Adipose tissue (tissue), 3 donors: Measurements from ENCODE around the gene PNPLA3. TPM values are rescaled to one million over a fixed set of nuclear protein-coding genes. Genes with fewer than 3 reads are reported as not detected.

ENCODE experiments used
- H3K27ac ChIP-seq: one replicate; pipeline ENCODE4 v1.5.1; 2013; ENCODE audit warnings: low read depth, low read length
- WGBS, 3 donors: extraction: QIAGEN DNeasy Blood & Tissue Kit; methylation state at CpG; one replicate each; pipeline ENCODE4 v1.1.7; 2013; 5-methylcytosine and 5-hydroxymethylcytosine counted together
- polyA plus RNA-seq, 3 donors: library from polyadenylated mRNA; stranded (reverse); fragments of 200-250 nt; gene quantifications; one replicate each; pipeline ENCODE4 v1.2.3, GENCODE V29; 2013
- donor health status: healthy with polysubstance abuse.
- donor health status: Bipolar disorder and iron deficiency.
- donor health status: healthy.

Gene PNPLA3
- polyA plus RNA-seq, 3 donors: 1.1 to 6.6 (median 2.8) TPM

GRCh38 chr22:43951966-43952365, 28.4 kb downstream of the PNPLA3 start:
- no peak overlapping the region for H3K27ac ChIP-seq
- 45 to 59% (median 51%) methylated on average over 7 of the region's 7 CpGs for WGBS, 3 donors

- 38 to 50% (median 41%) methylated on average over 7 of the region's 7 CpGs for WGBS, 3 donors
- no peak overlapping the region for H3K27ac ChIP-seq
Measured at GRCh38 chr22:43953988-43954785, 30.6 kb downstream of the PNPLA3 start.

- WGBS, 3 donors: 0 to 1% (median 0%) methylated on average over 69 to 74 of the region's 74 CpGs
- H3K27ac ChIP-seq: no peak within 1 kb of the TSS
Measured at GRCh38 chr22:43955040-43955882, 31.7 kb downstream of the PNPLA3 start, which contains the start of gene SAMM50. SAMM50 (plus strand) TSS chr22:43955442; CDS start chr22:43955578, 136 bp downstream.

GRCh38 chr22:43955883-43956782, 32.5 kb downstream of the PNPLA3 start:
- WGBS, 3 donors: 28 to 38% (median 31%) methylated on average over 17 of the region's 17 CpGs
- H3K27ac ChIP-seq: no peak overlapping the region

- 56 to 67% (median 60%) methylated on average over 9 of the region's 9 CpGs for WGBS, 3 donors
- H3K27ac ChIP-seq: no peak overlapping the region
Measured at GRCh38 chr22:43956805-43957463, 33.3 kb downstream of the PNPLA3 start.

- WGBS, 3 donors: 77 to 84% (median 77%) methylated on average over 11 of the region's 11 CpGs
- no peak overlapping the region for H3K27ac ChIP-seq
Measured at GRCh38 chr22:43957871-43958270, 34.3 kb downstream of the PNPLA3 start.

- no peak overlapping the region for H3K27ac ChIP-seq
- WGBS, 3 donors: 96 to 98% (median 97%) methylated on average over 10 of the region's 10 CpGs
Measured at GRCh38 chr22:43964314-43964857, 40.8 kb downstream of the PNPLA3 start.

- 92 to 95% (median 92%) methylated on average over 7 of the region's 7 CpGs for WGBS, 3 donors
- no peak overlapping the region for H3K27ac ChIP-seq
Measured at GRCh38 chr22:43967069-43967468, 43.5 kb downstream of the PNPLA3 start.

GRCh38 chr22:43968614-43969013, 45.0 kb downstream of the PNPLA3 start:
- WGBS, 3 donors: 93 to 99% (median 95%) methylated on average over 7 of the region's 7 CpGs
- no peak overlapping the region for H3K27ac ChIP-seq

- no peak overlapping the region for H3K27ac ChIP-seq
- 91 to 97% (median 95%) methylated on average over 19 of the region's 19 CpGs for WGBS, 3 donors
Measured at GRCh38 chr22:43969021-43969878, 45.6 kb downstream of the PNPLA3 start.

- no peak overlapping the region for H3K27ac ChIP-seq
- WGBS, 3 donors: 61 to 85% (median 84%) methylated on average over 8 of the region's 8 CpGs
Measured at GRCh38 chr22:43969989-43970755, 46.6 kb downstream of the PNPLA3 start.

GRCh38 chr22:43971112-43971511, 47.5 kb downstream of the PNPLA3 start:
- H3K27ac ChIP-seq: no peak overlapping the region
- WGBS, 3 donors: 84 to 88% (median 87%) methylated on average over 8 of the region's 8 CpGs

- no peak overlapping the region for H3K27ac ChIP-seq
- WGBS, 3 donors: 93 to 94% (median 93%) methylated on average over 10 of the region's 10 CpGs
Measured at GRCh38 chr22:43972931-43973462, 49.4 kb downstream of the PNPLA3 start.

GRCh38 chr22:43974028-43974545, 50.5 kb downstream of the PNPLA3 start:
- WGBS, 3 donors: 90 to 93% (median 91%) methylated on average over 19 of the region's 19 CpGs

GRCh38 chr22:43975041-43975440, 51.4 kb downstream of the PNPLA3 start:
- H3K27ac ChIP-seq: no peak overlapping the region
- WGBS, 3 donors: 70 to 86% (median 72%) methylated on average over 4 of the region's 4 CpGs

More at GRCh38 chr22:43974028-43974545, 50.5 kb downstream of the PNPLA3 start:
- no peak overlapping the region for H3K27ac ChIP-seq
